Stimulated activated CD8-positive, alpha-beta memory T cell treated with anti-CD3 and anti-CD28 coated beads, Interleukin-12 subunit alpha, Interleukin-12 subunit beta, amount 100 ng/mL, for 24 hours (primary cell): ENCODE results near the gene KLK14.

Experiments used
- DNase-seq: peaks from one replicate; pipeline ENCODE4 v3.0.0-alpha.2; 2020; ENCODE audit errors: extremely low read depth

The KLK14 gene

DNA sequence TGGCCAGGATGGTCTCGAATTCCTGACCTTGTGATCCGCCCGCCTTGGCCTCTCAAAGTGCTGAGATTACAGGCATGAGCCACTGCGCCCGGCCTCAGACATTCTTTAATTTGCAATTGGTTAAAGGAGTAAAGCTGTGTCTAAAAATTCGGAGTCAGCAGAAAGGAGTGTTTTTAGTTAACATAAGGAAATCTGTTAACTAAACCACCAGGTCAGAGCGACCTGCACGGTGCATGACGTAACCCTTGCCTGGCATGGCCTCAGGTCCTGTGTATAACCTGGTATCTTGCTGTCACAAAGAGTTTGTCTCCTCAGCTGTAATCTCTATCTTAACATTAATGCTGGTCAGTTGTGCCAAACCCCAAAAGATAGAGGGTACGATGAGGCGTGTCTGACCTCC lies 38.4 kb downstream of the KLK14 start:
- no peak for DNase-seq

DNA sequence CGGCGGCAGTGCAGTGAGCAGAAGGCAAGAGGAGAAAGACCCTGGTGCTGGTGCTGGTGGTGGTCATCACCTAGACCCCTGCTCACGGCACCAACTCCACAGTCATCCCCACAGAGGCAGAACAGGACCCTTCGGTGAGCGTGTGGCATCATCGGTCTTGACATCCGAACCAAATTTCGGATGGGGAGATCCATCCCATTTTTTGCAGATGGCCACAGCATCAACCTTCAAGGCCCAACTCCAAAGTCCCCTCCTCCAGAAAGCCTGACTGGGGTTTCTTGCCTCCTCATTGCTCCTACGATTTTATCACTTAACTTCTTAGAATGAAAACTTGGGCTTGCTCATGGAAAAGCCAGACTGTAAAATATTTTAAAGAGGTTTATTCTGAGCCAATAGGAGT lies 39.2 kb downstream of the KLK14 start:
- DNase-seq: no peak

DNA sequence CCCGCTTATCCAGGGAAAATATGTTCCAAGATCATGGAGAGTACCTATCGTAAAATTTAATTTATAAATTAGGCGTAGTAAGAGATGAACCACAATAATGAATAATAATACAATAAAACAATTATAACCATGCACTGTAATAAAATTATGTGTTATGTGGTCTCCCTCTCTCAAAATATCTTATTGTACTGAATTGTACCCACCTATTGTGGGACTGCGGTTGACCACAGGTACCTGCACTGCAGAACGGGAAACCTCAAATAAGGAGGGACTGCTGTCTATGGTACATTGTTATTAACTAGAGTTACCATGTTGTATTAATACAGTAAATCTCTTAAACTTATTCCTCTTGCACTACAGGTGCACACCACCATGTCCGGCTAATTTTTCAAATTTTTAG lies 42.5 kb downstream of the KLK14 start:
- DNase-seq: no peak

DNA sequence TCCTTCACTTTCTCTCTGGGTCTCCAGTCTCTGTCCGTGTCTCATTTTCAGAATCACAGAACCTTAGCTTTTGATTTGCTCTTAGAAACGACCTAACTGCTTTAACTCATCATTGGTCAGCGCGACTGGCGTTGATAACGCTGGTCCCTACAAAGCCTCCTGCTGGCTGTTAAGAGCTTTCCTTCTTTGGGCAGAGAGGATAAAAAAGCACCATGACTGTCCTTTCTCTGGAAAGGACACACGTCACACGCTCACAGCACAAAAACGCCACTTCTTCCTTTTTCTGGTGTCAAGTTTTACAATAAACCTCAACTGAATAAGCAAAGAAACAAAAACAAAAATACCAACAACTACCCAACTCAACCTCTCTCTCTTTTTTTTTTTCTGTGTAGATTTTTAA lies 46.2 kb downstream of the KLK14 start:
- no peak for DNase-seq

DNA sequence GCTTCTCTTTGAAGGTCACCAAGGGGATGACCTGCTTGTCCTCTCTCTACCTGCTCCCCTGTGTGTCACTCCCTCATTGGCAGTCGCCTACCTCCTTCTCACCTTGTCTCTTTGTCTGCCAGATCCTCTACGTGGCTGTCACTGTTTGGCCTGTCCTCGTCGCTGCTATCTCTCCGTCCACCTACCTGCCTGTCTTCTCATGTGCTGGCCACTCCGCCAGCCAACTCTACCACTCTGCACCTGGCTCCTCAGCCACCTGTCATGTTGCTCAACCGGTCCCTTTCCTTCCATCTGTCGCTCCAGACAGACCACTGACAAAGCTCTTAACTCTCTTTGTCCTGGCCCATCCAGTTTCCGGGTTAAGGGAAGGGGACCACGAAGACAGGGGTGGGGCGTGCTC lies 48.0 kb downstream of the KLK14 start, which contains the start of gene KLK12:
KLK12 (minus strand) TSS at position 299 of the 400 bp plus-strand sequence. CDS start 381 bp downstream, outside the sequence.
- DNase-seq: no peak

DNA sequence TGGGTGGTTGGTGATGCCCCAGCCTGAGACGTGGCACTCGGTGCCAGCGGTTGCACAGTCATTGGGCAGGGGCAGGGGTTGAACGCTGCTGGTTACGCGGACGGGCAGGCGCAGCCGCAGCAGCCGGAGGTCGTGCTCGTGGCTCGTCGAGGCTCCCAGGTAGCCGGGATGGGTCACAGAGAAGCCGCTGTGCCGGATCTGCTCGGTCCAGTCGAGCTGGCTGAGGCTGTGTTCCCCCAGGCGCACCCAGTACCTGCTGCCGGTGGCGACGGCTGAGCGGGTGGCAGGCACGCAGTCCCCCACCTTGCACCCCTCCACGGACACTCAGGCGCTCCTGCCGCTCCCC lies 50.8 kb downstream of the KLK14 start:
- DNase-seq: no peak

DNA sequence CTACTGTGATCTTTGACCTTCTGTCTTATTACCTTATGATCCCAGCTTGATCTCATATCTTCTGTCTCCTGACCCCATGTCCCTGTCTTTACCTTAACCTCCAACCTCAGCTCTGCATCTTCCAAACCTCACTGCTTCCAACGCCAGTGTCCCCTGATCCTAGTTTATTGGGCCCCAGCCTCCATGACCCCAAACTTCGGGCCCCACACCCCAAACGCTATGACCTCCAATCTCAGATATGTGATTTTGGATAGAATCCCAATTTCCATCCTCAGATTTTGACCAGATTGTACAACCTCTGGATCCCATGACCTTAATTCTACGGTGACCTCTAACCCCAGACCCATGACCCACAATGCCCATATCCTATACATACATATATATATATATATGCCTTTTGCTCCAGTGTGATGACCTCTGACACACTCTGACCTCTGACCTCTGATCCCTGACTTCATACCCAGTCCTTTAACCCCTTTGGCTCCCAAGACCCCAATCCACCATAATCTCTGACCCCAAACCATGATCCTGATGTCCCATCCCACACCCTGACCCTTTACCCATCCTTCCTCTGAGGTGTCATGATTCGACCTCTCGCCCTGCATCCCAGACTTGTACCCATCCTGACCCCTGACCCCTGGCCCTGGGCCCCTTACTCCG lies 51.3 kb downstream of the KLK14 start:
- DNase-seq: no peak

DNA sequence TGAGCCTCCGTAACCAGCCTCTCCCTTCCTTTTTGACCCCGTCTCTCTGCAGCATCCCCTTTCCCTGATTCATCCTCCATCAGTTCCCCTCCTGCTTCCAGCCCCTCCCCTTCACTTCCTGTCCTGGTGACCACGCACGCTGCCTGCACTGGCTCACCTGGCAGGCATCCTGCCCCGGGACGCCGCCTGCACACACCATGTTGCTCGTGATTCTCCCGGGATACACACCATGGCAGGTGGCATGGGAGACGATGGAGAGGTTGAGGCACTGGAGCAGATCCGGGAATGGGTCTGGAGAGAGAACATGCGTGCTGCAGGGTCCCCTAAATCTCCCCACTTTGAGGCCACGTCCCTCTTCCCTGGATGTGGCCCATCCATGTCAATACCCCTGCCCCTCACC lies 52.1 kb downstream of the KLK14 start:
- no peak for DNase-seq

DNA sequence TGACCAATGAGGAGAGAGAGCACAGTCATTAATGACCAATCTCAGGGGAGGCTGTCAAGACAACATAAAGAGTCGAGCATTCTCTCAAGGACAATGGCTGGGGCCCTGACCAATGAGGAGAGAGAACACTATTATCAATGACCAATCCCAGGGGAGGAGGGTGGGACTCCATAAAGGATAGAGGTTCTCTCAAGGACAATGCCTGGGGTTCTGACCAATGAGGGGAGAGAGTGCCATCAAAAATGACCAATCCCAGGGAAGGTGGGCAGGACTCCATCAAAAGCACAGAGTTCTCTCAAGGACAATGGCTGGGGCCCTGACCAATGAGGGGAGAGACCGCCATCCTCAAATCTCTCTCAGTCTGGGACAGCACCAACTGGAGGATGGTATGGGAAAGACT lies 53.0 kb downstream of the KLK14 start:
- no peak for DNase-seq
